Activated naive CD4-positive, alpha-beta T cell treated with anti-CD3 and anti-CD28 coated beads, Interleukin-2, amount 50 U/mL, for 72 hours (primary cell): ENCODE data around the gene LIMD2. TPM values are rescaled to one million over a fixed set of nuclear protein-coding genes. Genes with fewer than 3 reads are reported as not detected.

Experiments
- ATAC-seq, 2 donors: fragments of 150-1000 bp; cut with Tn5 transposase; 2 replicates each; pipeline ENCODE4 v1.10.0; 2021; ENCODE audit warnings: mild to moderate bottlenecking in 2 of 2, moderate library complexity in 2 of 2
- DNase-seq, 2 donors: peaks; one replicate each; pipeline ENCODE4 v3.0.0; 2021 to 2022; ENCODE audit warnings: low spot score in 2 of 2
- H3K27ac Mint-ChIP-seq, 2 donors: one replicate each; pipeline ENCODE4 v1.8.0; 2022; ENCODE audit warnings: mild to moderate bottlenecking in 2 of 2, mixed read lengths in 2 of 2
- H3K36me3 Mint-ChIP-seq, 2 donors: one replicate each; pipeline ENCODE4 v1.8.0; 2022; ENCODE audit warnings: mixed read lengths in 2 of 2
- H3K9me3 Mint-ChIP-seq, 2 donors: one replicate each; pipeline ENCODE4 v1.8.0; 2022; ENCODE audit warnings: mixed read lengths in 2 of 2
- total RNA-seq, 2 donors: library from RNA; stranded (reverse); gene quantifications; one replicate each; pipeline ENCODE4 v1.2.3, GENCODE V29; 2022

LIMD2 gene
- total RNA-seq, 2 donors from 2014 or later = 76.7 to 166 TPM

GRCh38 chr17:63672856-63673255 lies 27.1 kb downstream of the LIMD2 start:
- H3K36me3 Mint-ChIP-seq = no peaks in the 10 kb centered on the region
- H3K9me3 Mint-ChIP-seq = no peaks in the 10 kb centered on the region
- DNase-seq (no peak), ATAC-seq (no peak)
- no peak overlapping the region for H3K27ac Mint-ChIP-seq

- ATAC-seq (no peak), DNase-seq (no peak)
- peak overlapping the region in 1 of 2 donors; percentile 76 for H3K27ac Mint-ChIP-seq
- H3K9me3 Mint-ChIP-seq = no peaks in the 10 kb centered on the region
- H3K36me3 Mint-ChIP-seq = peaks cover 0 to 11% of the 10 kb centered on the region in 2 donors
These were observed 34.3 kb downstream of the LIMD2 start for GRCh38 chr17:63665527-63666214.

- DNase-seq = no peak
- Mint-ChIP-seq H3K27ac (no peak overlapping the region), H3K36me3 (peaks cover 0 to 12% of the 10 kb centered on the region in 2 donors), H3K9me3 (no peaks in the 10 kb centered on the region)
- no peak for ATAC-seq
These were observed 40.1 kb downstream of the LIMD2 start for GRCh38 chr17:63659850-63660249.

GRCh38 chr17:63658366-63658765 lies 41.6 kb downstream of the LIMD2 start:
- Mint-ChIP-seq H3K36me3 (peaks cover 0 to 7% of the 10 kb centered on the region in 2 donors), H3K9me3 (no peaks in the 10 kb centered on the region), H3K27ac (no peak overlapping the region)
- no peak for DNase-seq
- no peak for ATAC-seq

GRCh38 chr17:63657786-63658185 lies 42.1 kb downstream of the LIMD2 start:
- H3K9me3 Mint-ChIP-seq = no peaks in the 10 kb centered on the region
- H3K36me3 Mint-ChIP-seq = peaks cover 0 to 7% of the 10 kb centered on the region in 2 donors
- DNase-seq (no peak), ATAC-seq (no peak)
- no peak overlapping the region for H3K27ac Mint-ChIP-seq

- Mint-ChIP-seq H3K36me3 (peaks cover 0 to 9% of the 10 kb centered on the region in 2 donors), H3K9me3 (no peaks in the 10 kb centered on the region), H3K27ac (no peak overlapping the region)
- no peak for DNase-seq
- ATAC-seq = no peak
These were observed 46.9 kb downstream of the LIMD2 start for GRCh38 chr17:63653050-63653449.

GRCh38 chr17:63652106-63652505 lies 47.8 kb downstream of the LIMD2 start:
- Mint-ChIP-seq H3K27ac (no peak overlapping the region), H3K36me3 (peaks cover 0 to 11% of the 10 kb centered on the region in 2 donors), H3K9me3 (no peaks in the 10 kb centered on the region)
- no peak for DNase-seq
- no peak for ATAC-seq

GRCh38 chr17:63649813-63650212 lies 50.1 kb downstream of the LIMD2 start:
- no peak for ATAC-seq
- H3K36me3 Mint-ChIP-seq = peaks cover 0 to 11% of the 10 kb centered on the region in 2 donors
- no peaks in the 10 kb centered on the region for H3K9me3 Mint-ChIP-seq
- DNase-seq = no peak
- no peak overlapping the region for H3K27ac Mint-ChIP-seq

GRCh38 chr17:63647936-63648335 lies 52.0 kb downstream of the LIMD2 start:
- no peak for ATAC-seq
- peaks cover 0 to 11% of the 10 kb centered on the region in 2 donors for H3K36me3 Mint-ChIP-seq
- no peaks in the 10 kb centered on the region for H3K9me3 Mint-ChIP-seq
- H3K27ac Mint-ChIP-seq = peak overlapping the region in 1 of 2 donors; percentile 44
- no peak for DNase-seq

- no peak overlapping the region for H3K27ac Mint-ChIP-seq
- DNase-seq = no peak
- no peak for ATAC-seq
- H3K9me3 Mint-ChIP-seq = no peaks in the 10 kb centered on the region
- peaks cover 0 to 11% of the 10 kb centered on the region in 2 donors for H3K36me3 Mint-ChIP-seq
These were observed 52.7 kb downstream of the LIMD2 start for GRCh38 chr17:63647065-63647725.

GRCh38 chr17:63646488-63646806 lies 53.5 kb downstream of the LIMD2 start:
- Mint-ChIP-seq H3K27ac (no peak overlapping the region), H3K36me3 (peaks cover 0 to 11% of the 10 kb centered on the region in 2 donors), H3K9me3 (no peaks in the 10 kb centered on the region)
- ATAC-seq = no peak
- DNase-seq = no peak

Other genes with a start within 250 kb of the LIMD2 start
- under 1 TPM; 0.39 to 0.66 TPM for gene ACE, start 223.1 kb downstream of the LIMD2 start, total RNA-seq
- under 1 TPM in 1 of 2 donors, not detected in 1; 0.08 TPM for gene KCNH6, start 176.8 kb downstream of the LIMD2 start, total RNA-seq
- 100 to 1,000 TPM; 111 to 123 TPM for gene DCAF7, start 149.6 kb downstream of the LIMD2 start, total RNA-seq
- gene TACO1, start 99.2 kb downstream of the LIMD2 start, total RNA-seq = 10 to 100 TPM; 10.1 to 27.3 TPM
- 10 to 100 TPM; 28.3 to 54.2 TPM for gene MAP3K3, start 77.7 kb downstream of the LIMD2 start, total RNA-seq
- 100 to 1,000 TPM in 1 of 2 donors, 10 to 100 TPM in 1; 68.3 to 112 TPM for gene STRADA, start 41.7 kb upstream of the LIMD2 start, total RNA-seq
- 10 to 100 TPM; 53.8 to 75.7 TPM for gene CCDC47, start 73.5 kb upstream of the LIMD2 start, total RNA-seq
- 100 to 1,000 TPM; 126 to 130 TPM for gene DDX42, start 74.0 kb upstream of the LIMD2 start, total RNA-seq
- gene PSMC5, start 127.3 kb upstream of the LIMD2 start, total RNA-seq = 100 to 1,000 TPM; 129 to 137 TPM
- 10 to 100 TPM; 47.0 to 55.8 TPM for gene FTSJ3, start 127.5 kb upstream of the LIMD2 start, total RNA-seq
- gene SMARCD2, start 142.6 kb upstream of the LIMD2 start, total RNA-seq = 100 to 1,000 TPM in 1 of 2 donors, 10 to 100 TPM in 1; 90.3 to 113 TPM
- gene CSH2, start 173.6 kb upstream of the LIMD2 start, total RNA-seq = 1 to 10 TPM; 2.2 to 2.4 TPM
- not detected for gene GH2, start 181.8 kb upstream of the LIMD2 start, total RNA-seq
- gene CSH1, start 196.4 kb upstream of the LIMD2 start, total RNA-seq = 1 to 10 TPM; 8.3 to 8.9 TPM
- gene CSHL1, start 211.1 kb upstream of the LIMD2 start, total RNA-seq = under 1 TPM in 1 of 2 donors, not detected in 1; 0.31 TPM
- gene GH1, start 218.7 kb upstream of the LIMD2 start, total RNA-seq = 1 to 10 TPM in 1 of 2 donors, not detected in 1; 1.0 TPM
- 10 to 100 TPM; 28.7 to 52.6 TPM for gene CD79B, start 232.2 kb upstream of the LIMD2 start, total RNA-seq